ENCODE results near the gene TGIF1. TPM values are rescaled to one million over a fixed set of nuclear protein-coding genes. Genes with fewer than 3 reads are reported as not detected.
A peak's percentile ranks its signal among the peaks of the same experiment; 100 is the strongest.

The TGIF1 gene
- polyA plus RNA-seq, 10 donors, result 34.3 to 52.4 (median 40.4) TPM

- DNase-seq, result no peak
Observed at GRCh38 chr18:3426074-3426473, 23.9 kb upstream of the TGIF1 start.

- DNase-seq, result no peak
Observed at GRCh38 chr18:3427944-3428343, 22.0 kb upstream of the TGIF1 start.

GRCh38 chr18:3429121-3429520 lies 20.9 kb upstream of the TGIF1 start:
- no peak for DNase-seq

- DNase-seq, result no peak
Observed at GRCh38 chr18:3434685-3435084, 15.3 kb upstream of the TGIF1 start.

GRCh38 chr18:3440341-3440740 lies 9.6 kb upstream of the TGIF1 start:
- no peak for DNase-seq

- DNase-seq, result no peak
Observed at GRCh38 chr18:3441290-3441689, 8.7 kb upstream of the TGIF1 start.

GRCh38 chr18:3442919-3443318 lies 7.1 kb upstream of the TGIF1 start:
- DNase-seq, result no peak

GRCh38 chr18:3444296-3444695 lies 5.7 kb upstream of the TGIF1 start:
- no peak for DNase-seq

GRCh38 chr18:3444954-3445353 lies 5.0 kb upstream of the TGIF1 start:
- no peak for DNase-seq

GRCh38 chr18:3447068-3447894 lies 2.7 kb upstream of the TGIF1 start:
- DNase-seq, result peak; percentile 76 to 95 (median 86)

GRCh38 chr18:3447895-3448837 lies 1.8 kb upstream of the TGIF1 start:
- peak; percentile 96 to 99 (median 98) for DNase-seq

- peak in 2 of 3 donors; percentile 79 to 92 for DNase-seq
Observed at GRCh38 chr18:3448838-3449511, 997 bp upstream of the TGIF1 start.

- peak; percentile 79 to 93 (median 87) for DNase-seq
Observed at GRCh38 chr18:3449512-3450011, 410 bp upstream of the TGIF1 start.

- no peak for DNase-seq
Observed at GRCh38 chr18:3450799-3451182, 819 bp downstream of the TGIF1 start.

- peak; percentile 95 to 98 (median 96) for DNase-seq
Observed at GRCh38 chr18:3451183-3451988, 1.4 kb downstream of the TGIF1 start.

GRCh38 chr18:3451989-3452749 lies 2.2 kb downstream of the TGIF1 start:
- DNase-seq, result peak; percentile 53 to 87 (median 71)

- DNase-seq, result peak in 1 of 3 donors; percentile 52
Observed at GRCh38 chr18:3452750-3453539, 3.0 kb downstream of the TGIF1 start.

- peak; percentile 86 to 97 (median 92) for DNase-seq
Observed at GRCh38 chr18:3453540-3454364, 3.8 kb downstream of the TGIF1 start.
